GM23338 (cell line): ENCODE data around the gene SERPINB13.

Experiments
- CTCF ChIP-seq, 2 experiments: fragments of 200-600 bp in 1 of 2; sonication (generic) in 1 of 2; conservative IDR thresholded peaks; 2 replicates each; pipeline versions ENCODE4 v1.5.1 to v1.6.1; 2016 to 2017; ENCODE audit warnings: antibody characterized with exemption in 2 of 2, low read depth in 2 of 2, mild to moderate bottlenecking in 2 of 2, moderate library complexity in 1 of 2
- EZH2 ChIP-seq: fragments of 200-600 bp; sonication (generic); IDR thresholded peaks from one replicate; pipeline ENCODE4 v1.8.0; 2017; ENCODE audit warnings: antibody characterized with exemption, mild to moderate bottlenecking, low read depth; ENCODE audit not compliant: unreplicated experiment
- EZH2phosphoT487 ChIP-seq: fragments of 200-600 bp; sonication (generic); IDR thresholded peaks from one replicate; pipeline ENCODE4 v1.8.1; 2018; ENCODE audit warnings: antibody characterized with exemption; ENCODE audit not compliant: unreplicated experiment
- JUNB ChIP-seq: IDR thresholded peaks from one replicate; pipeline ENCODE4 v1.6.1; 2016; ENCODE audit warnings: antibody characterized with exemption; ENCODE audit not compliant: unreplicated experiment
- POLR2AphosphoS5 ChIP-seq: IDR thresholded peaks from 2 replicates; pipeline ENCODE4 v1.6.1; 2016; ENCODE audit warnings: antibody characterized with exemption, low read depth
- REST ChIP-seq: IDR thresholded peaks from one replicate; pipeline ENCODE4 v1.6.1; 2018; ENCODE audit warnings: antibody characterized with exemption; ENCODE audit not compliant: unreplicated experiment

GRCh38 chr18:63545000-63545399, 42.1 kb upstream of the SERPINB13 start:
- TF ChIP-seq CTCF (conservative IDR thresholded peaks at IDR 0.05; ENCODE audit: low read depth in 2 of 2) (no peak), JUNB (no peak), EZH2phosphoT487 (no peak), EZH2 (no peak), REST (no peak), POLR2AphosphoS5 (no peak)
